Activated CD4-positive, CD25-positive, alpha-beta regulatory T cell (primary cell): ENCODE results near the gene DNAJB8.

ENCODE experiments used
- DNase-seq, 4 experiments: peaks; one replicate each; lab custom pipeline; 2025; lab: John Stamatoyannopoulos, UW

The DNAJB8 gene

DNA sequence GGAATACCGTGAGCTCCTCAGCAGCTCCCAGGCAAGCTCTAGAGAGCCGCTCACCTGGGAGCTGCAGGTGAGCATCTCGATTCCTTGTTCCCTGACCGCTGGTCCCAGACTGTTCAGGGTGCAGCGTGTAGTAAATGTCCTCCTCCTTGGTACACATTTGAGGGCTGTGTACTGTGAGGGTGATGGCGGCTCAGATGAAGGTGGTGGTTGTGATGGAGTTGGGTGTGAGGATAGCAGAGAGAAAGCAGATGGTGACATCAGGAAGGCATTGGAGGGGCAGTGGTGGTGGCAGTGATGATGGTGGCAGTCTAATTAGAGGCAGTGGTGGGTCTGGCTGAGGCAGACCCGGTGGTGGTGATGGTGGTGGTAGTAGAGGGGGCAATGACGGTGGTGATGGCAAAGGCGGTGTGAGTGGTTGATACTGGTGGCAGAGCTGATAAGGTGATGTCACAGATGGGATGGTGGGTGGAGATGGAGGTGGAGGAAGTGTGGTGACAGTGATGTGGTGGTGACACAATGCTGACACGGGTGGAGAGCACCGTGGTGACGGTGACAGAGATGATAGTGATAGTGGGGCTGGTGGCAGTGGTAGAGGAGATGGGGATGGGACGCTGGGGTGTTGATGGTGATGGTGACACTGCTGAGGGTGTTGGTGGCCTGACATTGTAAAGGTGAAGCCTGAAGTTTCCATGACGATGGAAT is at the start of gene DNAJB8:
DNAJB8 (minus strand) TSS at position 51 of the 702 bp plus-strand sequence. CDS start 3,645 bp downstream, outside the sequence.
- DNase-seq, result no peak

DNA sequence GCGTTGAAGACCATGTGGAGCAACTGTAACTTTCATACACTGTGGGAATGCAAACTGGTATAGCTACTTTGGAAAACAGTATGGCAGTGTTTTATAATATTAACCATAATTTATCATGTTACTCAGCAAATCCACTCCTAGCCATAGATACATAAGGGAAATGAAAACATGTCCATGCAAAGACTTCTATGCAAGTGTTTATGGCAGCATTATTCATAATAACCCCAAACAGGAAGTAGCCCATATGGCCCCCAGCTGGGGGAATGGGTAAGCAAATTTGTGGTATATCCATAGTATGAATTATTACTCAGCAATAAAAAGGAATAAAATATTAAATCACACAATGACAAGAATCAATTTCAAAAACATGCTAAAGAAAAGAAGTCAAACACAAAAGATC is 49.3 kb upstream of the DNAJB8 start:
- DNase-seq, result no peak

DNA sequence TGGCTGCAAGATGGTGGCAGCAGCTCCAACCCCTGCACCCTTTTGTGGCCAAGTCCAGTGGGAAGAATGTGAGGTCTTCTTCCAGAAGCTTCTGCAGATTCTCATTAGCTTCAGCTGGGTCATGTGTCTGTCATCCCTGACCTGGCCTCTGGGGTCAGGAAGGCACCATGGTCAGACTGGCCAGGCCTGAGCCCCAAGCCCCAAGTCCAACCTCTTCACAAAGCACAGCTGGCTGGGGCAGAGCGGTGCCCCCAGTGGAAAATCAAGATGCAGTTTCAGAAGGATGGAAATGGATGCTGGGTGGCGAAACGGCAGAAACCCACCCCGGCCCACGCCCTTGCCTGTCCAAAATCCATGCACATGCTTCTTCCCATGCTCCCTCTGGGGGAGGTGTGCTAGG is 42.2 kb upstream of the DNAJB8 start:
- no peak for DNase-seq

DNA sequence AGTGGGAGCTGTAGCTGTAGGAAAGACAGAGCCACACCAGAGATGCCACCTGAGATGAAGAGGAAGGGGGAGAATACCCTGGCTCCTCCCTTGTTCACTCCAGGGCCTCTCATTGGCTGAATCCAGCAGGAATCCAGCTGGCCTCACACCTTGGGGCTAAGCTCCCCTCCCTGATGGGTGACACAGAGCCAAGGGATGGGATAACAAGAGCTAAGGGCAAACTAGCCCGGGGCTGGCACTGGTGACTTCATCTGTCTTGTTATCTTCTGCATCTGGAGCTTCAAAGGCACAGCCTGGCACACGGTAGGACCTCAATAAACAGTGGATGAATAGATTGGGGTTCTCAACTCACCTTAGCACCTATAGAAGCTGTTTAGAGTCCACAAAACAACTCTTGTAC is 40.1 kb upstream of the DNAJB8 start:
- DNase-seq, result no peak

DNA sequence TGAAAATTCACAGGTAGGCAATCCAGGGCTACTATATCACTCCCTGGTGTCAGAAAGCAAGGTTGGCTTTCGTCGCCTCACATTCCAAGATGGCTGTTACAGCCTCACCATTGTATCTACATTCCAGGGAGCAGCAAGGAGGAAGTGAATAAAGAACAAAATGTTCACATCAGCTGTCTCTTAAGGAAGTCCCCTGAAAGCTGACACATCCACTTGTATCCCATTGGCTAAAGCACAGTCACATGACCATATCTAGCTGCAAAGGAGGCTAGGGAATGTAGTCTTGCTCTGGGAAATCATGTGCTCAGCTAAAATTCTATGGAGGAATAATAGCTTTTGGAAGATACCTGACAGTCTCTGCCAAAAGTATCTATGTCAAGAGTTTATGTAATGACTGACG is 39.1 kb upstream of the DNAJB8 start:
- no peak for DNase-seq

DNA sequence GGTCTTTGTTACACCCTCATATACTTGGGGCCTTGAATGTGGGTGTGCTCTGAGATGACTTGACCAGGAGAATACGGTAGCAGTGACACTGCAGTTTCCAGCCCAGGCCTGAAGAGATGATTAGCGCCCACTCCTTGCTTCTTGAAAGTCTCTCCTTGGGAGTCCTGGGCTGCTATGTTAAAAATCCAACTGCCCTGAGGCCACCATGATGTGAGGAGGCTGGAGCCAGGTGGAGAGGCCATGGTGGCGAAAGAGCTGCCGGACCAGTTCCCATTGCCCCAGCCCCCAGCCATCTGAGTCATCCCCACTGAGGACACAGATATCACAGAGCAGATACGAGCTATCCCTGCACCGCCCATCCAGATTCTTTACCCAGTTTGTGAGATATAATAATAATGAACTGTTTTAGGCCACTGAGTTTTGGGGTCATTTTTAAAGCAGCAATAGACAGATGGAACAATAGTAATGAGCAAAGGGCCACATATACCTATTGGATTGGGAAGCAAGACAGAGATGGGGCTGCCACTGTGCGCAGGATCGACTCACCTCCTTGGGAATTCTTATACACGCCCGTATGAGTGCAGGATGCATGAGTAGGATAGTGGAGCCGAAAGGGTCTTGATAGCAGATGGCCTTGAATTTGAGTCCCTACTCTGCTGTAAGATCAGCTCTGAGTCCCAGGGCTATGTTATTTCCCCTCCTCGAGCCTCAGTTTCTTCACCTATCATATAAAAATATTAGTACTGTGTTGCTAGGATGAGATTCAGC is 38.5 kb upstream of the DNAJB8 start:
- no peak for DNase-seq

DNA sequence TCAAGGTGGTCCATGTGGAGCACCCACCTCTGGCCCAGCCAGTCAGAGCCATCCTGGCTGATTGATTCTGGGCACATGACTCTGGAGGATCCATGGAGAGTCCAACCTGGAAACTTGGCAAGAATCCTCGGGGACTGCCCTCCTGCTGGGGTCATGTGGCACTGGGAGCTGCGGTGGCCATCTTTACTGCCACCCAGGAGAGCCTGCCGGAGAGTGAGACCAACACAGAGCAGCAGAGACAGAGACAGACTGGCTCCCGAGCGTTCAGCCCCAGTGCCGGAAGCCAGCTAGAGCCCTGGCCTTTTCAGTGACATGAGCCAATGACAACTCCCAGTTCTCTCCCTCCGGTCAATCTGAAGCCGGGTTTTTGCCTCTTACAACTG is 37.8 kb upstream of the DNAJB8 start:
- DNase-seq, result no peak

DNA sequence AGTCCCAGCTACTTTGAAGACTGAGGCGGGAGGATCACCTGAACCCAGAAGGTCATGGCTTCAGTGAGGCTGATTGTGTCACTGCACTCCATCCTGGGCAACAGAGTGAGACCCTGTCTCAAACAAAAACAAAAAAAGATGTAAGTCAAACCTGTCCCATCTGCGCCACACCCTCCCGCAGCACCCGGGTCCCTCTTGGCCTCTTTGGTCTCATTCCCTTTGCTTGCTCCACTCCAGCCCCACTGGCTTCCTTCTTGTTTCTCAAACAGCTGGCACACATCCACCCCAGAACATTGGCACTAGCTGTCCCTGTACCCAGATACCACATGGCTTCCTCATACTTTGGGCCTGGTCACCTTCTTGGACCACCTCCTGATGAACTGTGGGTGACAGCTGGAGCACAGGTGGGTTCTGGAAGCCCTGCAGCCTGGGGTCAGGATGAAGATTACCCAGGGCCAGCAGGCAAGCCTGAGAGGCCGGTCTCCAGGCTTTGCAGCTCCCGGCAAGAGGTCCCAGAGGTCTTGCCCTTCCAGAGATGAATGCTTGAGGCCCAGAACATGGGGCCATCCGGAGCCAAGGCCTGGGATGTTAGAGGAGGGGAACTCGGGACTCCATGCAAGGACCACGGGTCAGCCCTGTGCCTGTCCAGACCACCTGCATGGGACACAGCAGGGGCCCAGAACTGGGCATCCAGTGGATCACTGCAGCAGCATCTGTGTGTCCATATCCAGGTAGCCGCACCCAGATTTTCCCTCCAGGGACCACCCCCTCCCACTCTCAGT is 37.3 kb upstream of the DNAJB8 start:
- no peak for DNase-seq

DNA sequence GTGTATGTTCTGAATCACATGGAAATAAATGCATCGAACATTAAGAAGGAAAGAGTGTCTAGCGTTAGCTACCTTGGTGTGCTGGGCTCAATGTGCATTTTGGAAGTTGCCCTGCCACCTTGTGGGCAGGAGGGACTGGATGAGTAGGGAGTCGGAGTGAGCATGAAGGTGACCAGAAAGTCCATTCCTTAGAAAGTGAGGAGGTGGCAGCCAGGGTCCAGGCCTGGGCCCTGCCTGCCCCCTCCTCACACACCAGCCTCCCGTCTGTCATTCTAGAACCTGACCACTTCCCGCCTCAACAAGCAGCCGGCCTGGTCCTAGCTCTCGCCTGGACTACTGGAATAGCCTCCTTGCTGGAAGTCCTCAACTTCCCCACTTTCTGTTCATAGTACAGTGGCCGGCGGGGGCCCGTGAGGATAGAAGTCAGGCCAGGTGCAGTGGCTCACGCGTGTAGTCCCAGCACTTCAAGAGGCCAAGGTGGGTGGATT is 36.5 kb upstream of the DNAJB8 start:
- DNase-seq, result no peak

DNA sequence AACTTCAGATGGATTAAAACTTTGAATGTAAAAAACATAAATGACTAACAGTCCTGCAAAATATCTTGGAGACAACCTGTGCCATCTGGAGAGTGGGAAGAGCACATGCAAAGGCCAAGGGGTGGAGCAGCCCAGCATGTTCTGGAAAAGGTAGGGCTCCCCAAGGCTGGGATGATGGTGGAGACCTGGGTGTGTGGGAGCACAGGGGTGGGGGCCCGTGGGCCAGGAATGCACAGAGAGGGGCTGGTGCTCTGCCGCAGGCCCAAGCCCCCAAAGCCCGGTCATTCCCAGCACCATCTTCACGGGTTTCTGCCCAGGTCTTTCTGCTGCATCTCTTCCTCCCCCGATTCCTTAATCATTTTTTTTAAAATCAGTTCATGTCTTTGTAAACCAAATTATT is 36.0 kb upstream of the DNAJB8 start:
- no peak for DNase-seq

DNA sequence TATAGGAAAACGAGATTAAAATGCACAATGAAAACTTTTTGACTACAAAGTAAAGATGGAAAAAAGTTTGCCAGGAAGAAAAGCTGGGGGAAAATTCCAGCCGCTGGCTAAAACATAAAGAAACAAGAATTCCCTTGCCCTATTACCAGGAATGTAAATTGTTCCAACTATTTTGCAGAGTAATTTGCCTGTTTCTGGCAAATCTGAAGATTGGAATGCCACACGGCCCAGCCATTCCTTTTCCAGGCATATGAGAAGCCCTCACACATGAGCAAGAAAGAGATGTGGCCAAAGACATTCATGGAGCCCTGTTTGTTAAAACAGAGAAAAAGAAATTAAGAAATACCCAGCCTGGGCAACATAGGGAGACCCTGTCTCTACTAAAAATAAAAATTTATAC is 34.7 kb upstream of the DNAJB8 start:
- no peak for DNase-seq

DNA sequence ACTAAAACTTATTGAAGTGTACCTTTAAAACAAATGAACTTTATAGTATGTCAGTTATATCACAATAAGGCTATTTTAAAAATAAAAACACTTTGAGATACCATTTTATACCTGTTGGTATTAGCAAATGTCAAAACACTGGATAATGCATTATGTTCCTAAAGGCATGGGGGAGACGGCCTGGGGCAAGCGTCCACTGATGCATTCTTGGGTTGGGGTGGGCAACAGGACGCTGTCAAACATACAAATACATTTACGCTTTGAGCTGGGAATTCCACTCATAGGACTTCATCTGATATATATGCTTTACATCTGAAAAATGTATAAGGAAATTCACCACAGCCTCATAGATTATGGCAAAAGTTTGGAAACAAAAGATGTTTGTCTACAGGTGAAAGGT is 33.9 kb upstream of the DNAJB8 start:
- DNase-seq, result no peak

DNA sequence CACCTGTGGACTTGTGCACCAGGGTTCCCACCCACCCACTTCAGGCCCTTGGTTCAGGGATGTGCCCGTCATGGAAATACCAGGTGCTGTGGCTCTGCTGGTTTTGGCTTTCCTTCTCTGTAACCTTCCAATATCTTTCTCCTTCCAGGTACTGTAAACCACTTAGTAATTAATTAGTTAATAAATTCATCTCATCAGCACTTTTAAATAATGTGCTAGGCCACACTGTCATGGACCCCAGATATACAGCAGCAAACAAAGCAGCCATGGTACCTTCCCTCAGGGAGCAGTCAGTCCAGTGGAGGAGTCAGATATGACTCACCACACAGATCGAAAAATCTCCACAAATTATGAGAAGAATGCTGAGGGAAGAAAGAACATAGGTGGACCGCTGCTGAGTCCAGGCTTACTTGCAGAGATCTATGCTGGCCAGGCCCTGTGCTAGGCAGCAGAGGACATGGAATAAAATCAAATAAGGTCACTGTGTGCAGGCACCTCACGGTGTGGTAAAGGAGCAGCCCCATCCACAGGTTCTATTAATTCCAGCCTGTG is 33.1 kb upstream of the DNAJB8 start:
- DNase-seq, result no peak

DNA sequence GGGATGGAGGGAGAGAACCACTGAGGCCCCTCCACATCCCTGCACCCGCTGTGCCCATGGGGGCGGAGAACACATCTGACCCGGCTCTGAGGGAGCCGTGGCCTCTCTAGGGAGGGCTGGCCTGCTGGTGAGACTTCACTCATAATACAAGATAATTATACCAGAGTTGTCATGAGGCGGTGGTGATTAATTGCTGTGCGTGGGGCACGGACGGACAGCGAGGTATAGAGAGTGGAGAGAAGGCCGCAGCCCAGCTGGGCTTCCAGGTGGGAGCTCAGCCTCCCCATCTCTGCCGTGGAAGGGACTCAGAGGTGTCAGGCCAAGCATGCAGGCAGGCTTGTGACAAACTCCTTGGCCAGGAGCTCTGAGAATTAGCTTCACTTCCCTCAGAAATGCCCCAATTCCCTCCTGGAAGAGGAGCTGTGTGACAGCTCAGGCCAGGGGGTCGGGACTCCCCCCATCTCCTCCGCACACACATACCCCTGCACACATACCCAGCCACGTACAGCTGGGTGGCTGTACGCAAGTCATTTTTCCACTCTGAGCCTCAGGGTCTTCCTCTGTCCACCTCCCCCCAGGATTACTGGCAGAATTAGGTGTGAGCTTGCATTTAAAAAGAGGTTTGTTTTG is 32.3 kb upstream of the DNAJB8 start:
- DNase-seq, result no peak

DNA sequence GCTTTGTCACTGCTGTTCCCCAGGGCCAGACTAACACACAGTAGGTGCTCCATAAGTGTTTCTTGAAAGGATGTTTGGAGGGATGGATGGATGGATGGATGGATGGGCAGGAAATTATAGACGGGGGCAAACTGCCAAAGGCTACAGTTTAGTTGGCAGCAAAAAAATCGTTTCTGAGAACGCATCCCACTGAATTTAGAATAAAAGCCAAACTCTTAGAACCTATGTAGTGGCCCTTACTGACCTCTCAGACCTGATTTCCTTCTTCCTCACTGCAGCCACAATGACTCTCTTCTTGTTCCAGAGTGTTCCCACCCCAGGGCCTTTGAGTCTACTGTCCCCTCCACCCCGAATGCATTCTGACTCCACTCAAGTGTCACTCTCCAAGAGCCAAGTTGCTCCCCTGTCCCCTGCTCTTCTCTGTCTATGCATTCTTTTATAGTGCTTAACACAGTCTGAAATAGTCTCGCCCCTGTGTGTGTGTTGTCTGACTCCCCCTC is 31.5 kb upstream of the DNAJB8 start:
- no peak for DNase-seq

DNA sequence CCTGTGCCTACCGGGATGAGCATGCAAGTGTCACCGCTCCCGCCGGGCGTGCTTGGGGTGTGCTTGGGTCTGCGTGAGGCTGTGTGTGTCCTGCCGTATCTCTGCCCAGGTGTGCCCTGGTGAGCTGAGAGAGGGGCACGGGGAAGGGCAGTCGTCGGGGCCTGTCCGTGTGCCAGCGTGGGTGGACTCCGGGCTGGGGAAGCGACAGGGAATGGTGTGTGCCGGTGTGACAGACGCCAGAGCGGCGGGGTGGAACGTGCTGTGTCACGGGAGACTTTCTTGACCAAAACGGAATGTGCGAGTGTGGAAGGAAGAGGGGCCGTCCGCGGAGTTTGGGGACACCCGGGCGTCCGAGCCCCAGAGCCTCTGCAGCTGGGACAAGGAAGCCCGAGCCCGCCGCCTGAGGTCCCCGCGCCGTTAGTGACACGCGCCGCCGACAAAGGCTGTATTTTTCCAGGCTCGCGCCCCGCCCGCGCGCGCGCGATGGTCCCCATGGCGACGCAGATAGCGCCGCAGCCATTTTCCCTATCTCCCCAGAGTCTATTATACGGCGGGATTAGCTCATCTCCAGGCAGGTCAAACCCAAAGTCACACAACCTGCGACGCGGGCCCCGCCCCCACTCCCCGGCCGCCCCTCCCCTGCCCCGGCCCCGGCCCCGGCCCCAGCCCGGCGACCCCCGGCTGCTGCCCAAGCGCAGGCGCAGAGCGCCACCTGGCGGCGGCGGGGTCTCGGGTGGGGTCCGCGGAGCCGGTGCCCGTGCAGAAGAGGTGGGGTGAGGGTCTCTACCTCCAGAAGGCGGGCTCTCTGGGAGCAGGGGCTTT is 30.8 kb upstream of the DNAJB8 start:
- DNase-seq, result peak; percentile 39 to 53 (median 49)

DNA sequence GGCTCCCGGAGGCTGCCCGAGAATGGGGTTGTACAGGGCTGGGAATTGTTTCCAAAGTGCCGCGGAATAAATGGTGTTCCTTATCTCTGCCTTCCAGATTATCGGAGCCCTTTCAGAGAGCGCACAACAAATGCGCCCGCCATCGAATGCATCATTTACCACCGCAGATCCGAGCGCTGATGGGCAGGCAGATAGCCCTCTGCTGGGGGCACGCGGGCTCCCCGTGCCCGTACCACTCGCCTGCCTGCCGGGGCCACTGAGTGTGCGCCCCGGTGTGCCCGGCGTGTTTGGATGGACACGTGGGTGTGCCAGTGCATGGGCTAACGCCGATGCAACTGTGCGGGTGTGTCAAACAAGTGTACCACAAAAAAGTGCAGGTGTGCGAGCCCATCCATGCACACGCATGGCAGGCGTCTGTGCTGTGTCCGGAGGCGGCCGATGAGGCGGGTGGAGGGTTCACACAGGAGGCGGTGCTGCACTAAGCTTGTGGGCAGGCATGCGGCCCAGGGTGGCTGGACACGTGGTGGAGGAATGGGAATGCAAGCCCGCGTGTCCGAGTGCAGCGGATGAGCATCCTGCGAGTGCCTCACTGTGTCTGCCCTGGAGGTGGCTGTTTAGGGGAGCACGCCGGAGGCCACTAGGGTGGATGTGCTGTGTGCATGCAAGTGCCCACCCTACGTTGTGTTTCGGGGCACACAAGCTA is 30.1 kb upstream of the DNAJB8 start:
- no peak for DNase-seq

DNA sequence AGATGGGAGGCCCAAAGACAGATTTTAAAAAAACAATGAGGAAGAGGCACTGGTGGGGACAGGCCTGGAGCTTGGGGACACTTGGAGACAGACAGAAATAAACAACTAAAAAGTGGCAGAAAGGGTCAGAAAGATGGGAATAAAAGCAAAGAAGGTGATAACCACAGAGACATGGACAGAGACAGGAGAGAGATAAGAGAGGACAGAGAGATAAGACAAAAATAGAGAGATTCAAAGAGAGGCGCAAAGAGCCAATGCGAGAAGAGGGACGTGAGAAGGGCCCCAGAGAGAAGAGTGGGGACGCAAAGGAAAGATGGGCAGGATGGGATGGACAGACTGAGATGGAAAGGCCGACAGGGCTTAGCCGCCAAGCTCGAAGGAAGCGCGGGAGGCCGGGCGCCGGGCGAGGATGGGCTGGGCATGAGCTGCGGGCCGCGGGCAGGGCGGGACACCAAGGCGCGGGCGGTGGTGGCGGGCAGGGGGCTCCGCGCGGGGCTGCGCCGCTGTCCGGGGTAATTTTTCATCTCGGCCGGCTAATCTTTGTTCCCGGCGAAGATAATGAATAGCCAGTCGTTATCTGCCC is 29.4 kb upstream of the DNAJB8 start:
- DNase-seq, result no peak

DNA sequence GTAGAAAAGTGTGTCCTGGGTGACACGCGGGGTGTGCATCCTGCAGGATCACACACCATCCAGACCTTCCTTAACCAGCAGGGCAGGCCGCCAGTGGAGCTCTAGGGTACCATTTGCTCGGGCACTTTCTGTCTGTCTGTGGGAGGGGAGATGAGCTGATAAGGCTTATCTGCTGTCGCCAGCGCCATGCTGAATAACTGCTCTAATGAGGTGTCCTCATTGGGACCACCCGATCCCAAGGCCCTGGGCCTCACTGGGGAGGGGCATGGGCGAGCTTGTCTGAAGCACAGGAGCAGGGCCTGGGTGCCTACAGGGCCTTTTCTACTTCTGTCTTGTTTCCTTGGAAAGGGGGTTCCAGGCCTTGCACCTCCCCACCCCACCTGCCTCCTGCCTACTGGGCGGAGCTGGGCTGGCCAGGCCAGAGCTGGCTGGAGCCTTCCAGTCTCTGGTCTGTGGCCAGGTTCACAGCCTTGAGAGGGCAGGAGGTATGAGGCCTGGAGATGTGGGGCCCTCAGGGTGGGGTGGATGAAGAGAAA is 28.8 kb upstream of the DNAJB8 start:
- no peak for DNase-seq

DNA sequence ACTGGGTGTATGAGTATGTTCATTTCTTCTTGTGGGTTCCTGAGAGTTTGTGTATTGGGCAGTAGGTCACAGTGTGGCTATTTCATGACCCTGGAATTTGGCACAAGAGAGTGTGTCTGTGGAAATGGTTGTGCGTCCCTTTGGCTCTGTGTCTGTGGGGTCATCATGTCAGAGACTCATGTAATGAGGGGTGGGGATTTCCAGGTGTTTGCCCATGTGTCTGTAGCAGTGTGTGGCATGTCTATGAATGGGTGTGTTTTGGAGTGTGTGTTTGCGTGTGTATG is 27.6 kb upstream of the DNAJB8 start:
- DNase-seq, result no peak
